GM12874 (cell line): ENCODE results near the gene ME3.

Source experiments
- TF ChIP-seq, protein P1 (sequence below): IDR thresholded peaks from 2 replicates; pipeline ENCODE4 v1.5.1; 2011; ENCODE audit warnings: low read depth, mild to moderate bottlenecking, control low read depth, low read length, moderate library complexity; ENCODE audit not compliant: insufficient read depth

ME3 gene

DNA sequence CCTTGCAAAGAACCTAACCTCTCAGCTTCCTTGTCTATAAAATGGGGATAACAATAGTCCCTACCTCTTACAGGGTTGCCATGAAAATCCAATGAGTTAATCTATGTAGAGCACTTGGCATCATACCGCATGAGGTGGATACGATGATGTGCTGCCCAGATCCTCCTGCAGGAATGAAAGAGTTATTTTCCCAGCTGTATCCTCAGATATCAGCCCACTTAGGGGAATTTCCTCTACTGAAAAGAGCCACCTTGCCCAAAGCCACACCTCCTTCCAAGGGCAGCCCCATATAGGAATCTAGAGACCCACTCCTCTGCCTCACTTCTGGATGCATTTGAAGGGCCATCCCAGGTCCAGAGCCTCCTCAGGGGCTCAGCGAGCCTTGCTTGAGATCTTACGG is 169.3 kb downstream of the ME3 start:
- TF ChIP-seq, protein P1, sequence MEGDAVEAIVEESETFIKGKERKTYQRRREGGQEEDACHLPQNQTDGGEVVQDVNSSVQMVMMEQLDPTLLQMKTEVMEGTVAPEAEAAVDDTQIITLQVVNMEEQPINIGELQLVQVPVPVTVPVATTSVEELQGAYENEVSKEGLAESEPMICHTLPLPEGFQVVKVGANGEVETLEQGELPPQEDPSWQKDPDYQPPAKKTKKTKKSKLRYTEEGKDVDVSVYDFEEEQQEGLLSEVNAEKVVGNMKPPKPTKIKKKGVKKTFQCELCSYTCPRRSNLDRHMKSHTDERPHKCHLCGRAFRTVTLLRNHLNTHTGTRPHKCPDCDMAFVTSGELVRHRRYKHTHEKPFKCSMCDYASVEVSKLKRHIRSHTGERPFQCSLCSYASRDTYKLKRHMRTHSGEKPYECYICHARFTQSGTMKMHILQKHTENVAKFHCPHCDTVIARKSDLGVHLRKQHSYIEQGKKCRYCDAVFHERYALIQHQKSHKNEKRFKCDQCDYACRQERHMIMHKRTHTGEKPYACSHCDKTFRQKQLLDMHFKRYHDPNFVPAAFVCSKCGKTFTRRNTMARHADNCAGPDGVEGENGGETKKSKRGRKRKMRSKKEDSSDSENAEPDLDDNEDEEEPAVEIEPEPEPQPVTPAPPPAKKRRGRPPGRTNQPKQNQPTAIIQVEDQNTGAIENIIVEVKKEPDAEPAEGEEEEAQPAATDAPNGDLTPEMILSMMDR = no peak

DNA sequence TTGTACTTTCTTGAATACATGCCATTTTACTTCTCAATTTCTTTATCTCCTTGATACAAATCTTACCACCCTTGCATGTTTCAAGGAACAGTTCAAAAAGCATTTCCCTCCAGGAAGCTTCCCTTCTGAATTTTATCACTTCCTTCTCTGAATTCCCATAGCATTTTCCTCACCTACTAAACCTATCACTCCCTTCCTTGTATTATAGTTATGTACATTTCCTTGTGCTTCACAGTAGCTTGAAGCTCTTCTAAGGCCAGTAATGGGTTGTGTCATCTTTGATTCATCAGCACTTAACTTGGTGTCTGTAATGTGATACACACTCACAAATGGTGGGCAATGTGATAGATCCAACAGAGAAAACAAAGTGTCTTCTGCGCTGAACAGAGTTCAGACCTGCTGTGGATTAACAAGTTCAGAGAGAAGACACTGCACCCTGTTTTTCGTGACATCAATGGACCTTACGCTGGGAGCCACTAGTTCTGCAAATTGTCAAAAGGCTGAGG is 170.2 kb downstream of the ME3 start:
- TF ChIP-seq, protein P1 = no peak

DNA sequence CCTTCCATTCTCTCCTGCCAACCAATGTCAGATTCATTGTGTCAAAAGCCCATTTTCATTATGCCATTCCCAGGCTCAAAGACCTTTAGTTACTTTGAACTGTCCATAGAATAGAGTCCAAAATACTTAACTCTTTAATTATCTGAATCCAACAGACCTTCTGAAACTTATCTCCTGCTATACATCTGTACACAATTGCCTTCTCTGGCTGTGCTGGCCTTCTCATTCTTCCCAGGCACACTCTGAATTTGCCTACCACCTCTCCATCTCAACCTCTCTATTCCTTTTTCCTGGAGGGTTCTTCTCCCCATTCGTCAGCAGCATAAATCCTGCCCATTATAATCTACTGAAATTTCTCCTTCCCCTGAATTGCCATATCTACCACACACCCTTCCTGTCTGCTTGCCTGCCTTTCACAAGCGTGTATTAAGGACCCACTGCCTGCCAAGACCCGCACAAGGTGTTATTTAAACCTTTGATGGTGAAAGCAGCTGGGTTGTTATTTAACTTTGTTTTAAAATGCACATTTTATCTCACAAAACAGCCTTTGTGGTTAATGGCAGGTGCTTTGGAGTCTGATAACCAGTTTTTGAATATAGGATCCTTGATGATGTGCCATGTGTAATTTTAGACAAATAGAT is 171.8 kb downstream of the ME3 start:
- TF ChIP-seq, protein P1 = no peak

DNA sequence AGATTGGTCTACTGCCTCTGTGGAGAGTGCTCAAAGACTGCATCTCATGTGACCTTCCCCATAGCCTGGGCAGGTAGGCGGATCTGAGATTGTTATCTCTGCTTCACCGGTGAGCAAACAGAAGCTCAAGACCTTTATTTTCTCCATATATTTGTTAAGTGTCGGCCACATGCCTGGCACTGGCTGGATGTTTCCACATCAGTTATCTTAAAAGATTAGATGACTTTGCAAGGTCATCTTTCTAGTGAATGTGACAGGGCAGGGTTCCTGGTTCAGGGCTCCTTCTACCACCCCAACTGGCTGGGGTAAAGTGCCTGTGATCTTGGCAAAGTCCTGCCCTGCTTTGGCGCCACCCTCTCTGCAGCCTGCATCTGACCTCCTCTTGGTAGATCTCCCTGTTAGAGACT is 172.7 kb downstream of the ME3 start:
- TF ChIP-seq, protein P1 = no peak

DNA sequence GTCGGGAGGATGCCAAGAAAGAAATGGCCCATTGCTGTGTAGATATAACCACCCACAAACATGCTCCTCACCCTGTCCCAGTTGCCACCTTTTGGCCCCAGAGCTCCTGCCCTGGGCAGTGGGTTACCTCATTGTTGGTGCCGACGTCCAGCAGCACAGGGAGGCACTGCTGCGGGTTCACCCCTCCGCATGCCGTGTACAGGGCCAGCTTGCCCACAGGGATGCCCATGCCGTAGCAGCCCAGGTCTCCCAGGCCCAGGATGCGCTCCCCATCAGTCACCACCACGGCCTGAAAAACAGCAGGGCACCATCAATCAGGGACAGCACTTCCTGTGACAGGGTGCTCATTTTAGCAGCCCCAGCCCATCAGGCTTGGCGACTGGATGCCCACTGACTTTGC is 174.6 kb downstream of the ME3 start:
- TF ChIP-seq, protein P1 = no peak

DNA sequence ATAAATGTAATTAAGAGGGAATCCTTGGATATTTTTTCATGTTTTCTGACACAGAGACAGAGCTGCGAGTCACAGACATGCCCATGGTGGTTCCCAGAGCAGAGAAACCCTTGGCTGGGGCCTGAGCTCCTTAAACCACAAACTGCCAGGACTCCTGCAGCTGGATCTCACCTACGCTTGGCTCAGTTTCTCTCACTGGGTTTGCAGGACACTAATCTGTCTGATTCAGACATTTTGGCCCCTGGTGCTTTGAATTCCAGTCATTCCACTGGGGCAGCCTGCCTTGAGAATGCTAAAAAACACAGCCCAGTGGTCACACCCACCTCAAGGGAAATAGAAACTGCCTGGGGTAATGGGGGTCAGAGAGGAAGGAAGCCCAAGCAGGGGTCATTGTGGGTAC is 175.1 kb downstream of the ME3 start:
- TF ChIP-seq, protein P1 = no peak

DNA sequence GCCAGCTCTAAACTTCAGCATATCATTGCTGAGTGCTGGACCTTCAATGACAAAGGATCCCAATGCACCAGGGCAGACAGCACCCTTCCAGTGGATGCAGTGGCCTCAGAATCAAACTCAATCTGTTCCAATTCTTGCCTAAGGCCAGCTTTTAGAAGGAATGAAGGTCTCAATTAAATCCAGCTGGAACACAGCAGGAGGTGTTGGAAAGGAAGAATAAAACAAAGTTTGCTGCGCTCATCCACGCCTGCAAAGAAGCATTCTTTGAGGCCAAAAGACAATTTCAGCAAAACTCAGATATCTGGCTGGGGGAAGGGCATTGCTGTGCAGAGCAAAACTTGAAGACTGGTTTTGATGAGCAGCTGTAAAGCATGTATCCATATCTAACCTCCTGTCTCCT is 177.1 kb downstream of the ME3 start:
- TF ChIP-seq, protein P1 = no peak
